GM21526 (cell line): Measurements from ENCODE around the gene TSHR.
A peak's percentile ranks its signal among the peaks of the same experiment; 100 is the strongest.
"Not testable (repeated sequence)": the region's sequence is repeated elsewhere in the genome, so short reads cannot be mapped to it uniquely, and the experiment has no call there.

ENCODE experiments used
- ATAC-seq: cut with Tn5 transposase; IDR thresholded peaks from one replicate; pipeline ENCODE4 v1.9.1; 2021; ENCODE audit warnings: moderate library complexity; ENCODE audit not compliant: unreplicated experiment, low FRiP score

Gene TSHR

DNA sequence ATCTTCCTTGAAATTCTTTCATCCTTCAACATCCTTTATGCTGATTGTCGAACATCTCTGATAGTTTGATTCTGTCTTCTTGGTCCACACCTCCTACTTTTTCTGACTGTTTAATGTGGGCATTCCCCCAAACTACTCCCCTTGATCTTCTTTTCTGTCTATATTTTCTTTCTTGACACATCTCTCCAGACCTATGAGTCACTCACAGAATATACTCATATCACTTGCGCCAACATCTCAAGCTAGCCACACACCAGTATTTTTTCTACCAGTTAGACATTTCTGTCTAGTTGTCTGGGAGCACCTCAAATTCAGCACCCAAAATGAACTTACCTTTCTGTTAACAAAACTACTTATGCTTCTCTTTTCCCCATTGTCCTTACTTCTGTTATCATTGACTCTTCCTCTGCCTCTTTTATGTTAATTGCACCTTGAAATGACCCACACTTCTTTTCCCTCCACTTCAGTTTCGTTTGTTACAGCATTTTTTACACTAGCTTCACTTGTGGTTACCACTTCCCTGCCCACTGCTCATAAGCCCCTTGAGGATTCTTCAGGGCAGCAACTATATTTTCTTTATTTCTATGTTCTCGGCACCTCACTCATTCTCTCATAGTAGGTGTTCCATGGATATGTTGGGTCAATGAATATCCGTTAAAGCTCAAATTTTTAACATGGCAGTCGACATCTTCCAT is 33.5 kb downstream of the TSHR start:
- ATAC-seq: no peak

DNA sequence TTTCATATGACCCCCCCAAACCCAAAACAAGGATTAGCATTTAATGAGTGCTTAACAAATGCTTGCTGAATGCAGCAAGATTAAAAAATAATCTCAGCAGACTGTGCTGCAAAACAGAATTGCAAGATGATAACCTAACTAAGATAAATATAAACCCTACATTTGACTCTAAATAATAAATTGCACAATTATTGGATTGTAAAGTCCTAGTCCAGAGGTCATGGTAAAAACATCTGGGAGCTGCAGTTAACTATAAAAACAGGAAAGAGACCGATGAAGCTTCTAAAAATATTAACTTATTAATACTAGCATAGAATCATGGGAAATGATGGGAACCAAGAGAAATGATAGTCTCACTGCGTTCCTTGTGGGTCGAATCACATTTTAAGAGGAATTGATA is 37.2 kb downstream of the TSHR start:
- ATAC-seq: no peak

DNA sequence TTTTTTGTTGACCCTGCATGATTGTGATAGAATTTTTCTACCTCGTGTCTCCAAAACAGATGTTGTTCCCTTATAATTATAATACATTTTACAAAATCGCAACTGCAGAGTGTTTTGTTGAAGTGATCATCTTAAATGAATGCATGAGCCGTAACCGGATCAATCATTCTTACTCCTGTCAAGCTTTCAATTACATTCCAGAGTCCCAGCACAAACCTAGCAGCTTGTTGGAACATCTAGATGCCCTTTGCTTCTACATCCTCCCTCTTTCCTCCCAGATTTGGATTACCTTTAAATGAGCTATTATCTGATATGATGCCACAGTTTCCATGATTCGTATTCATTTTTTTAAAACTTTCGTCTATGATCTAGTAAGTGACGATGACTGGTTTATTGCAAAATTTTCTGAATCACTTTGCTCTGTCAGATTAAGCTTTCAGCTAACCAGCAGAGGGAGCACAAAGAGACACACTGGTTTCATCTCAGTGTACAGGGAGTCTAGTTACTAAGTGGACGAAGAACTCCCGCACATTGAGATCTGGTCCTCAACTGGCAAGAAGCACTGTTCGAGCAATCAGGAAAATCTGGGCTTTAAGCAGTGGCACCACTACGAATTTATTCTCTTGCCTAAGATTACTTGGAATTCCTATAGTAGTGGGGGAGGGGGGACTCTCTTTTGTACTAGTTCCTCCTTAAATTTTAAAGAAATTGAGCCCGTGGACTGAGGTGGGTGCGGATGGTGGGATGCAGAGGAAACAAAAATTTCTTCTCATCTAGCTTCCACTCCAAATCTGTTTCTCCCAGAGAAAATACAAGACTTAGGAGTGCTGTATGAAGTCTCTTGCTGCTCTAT is 40.9 kb downstream of the TSHR start:
- ATAC-seq: peak; percentile 65

DNA sequence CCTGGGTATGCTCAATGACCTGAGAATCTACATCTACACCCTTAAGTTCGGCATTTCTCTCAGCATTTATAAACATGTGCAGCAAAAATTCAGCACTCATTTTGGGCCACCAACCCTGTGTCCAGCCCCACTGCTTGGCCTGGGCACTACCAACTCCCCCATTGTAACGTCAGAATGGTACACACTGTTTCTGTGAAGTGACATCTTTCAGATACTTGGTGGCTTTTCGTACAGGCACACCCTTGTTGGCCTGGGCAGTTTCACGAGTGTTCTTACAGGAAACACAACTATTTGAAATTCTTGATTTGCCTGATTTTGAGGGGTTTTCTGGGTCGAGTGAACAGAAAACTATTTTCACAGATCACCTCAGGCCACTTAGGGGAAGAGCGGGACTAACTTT is 46.0 kb downstream of the TSHR start:
- ATAC-seq: no peak

DNA sequence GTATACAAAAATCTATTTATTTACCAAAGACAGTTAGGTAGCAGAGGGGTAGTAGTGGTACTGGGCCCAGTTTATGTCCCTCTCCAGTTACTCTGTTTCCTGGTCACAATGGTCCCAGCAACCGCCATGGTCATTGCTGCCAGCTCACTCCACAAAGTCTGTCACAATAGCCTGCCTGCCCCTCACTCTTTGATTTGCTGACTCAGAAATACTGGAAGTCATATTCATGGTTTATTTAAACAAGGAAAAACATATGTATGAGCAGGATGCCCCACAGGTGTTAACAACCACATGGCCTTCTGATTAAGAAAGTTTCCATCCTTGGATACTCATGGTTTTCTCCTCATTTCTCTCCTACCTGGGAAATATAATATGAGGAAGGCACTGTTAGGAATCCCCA is 49.2 kb downstream of the TSHR start:
- no peak for ATAC-seq

DNA sequence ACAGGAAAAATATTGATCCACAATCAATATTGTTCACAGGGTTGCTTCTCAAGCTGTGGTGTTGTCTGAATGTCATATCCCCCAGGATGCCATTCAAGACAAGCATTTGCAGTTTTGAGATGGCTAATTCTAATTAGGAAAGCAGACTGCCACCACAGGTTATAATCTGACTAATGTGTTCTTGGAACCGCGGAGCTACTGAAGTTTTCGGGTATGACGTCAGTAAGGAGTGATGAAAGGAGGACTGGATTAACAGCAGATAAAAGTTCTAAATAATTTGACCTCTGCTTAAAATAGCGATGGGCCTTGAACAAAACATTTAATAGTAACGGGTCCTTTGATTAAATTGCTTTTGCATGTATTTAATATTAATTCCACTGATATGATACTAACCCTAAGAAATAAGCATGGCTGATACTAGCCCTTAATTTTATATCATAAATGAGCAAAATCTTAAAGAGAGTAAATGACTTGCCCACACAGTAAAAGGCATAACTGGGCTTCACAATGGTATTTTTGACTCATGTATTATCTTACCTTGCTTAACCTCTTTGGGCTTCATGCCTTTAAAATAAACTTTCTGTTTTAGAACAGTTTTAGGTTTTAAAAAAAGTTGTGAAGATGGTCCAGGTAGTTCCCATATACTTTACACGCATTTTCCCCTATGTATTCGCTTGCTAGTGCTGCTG is 50.3 kb downstream of the TSHR start:
- no peak for ATAC-seq

DNA sequence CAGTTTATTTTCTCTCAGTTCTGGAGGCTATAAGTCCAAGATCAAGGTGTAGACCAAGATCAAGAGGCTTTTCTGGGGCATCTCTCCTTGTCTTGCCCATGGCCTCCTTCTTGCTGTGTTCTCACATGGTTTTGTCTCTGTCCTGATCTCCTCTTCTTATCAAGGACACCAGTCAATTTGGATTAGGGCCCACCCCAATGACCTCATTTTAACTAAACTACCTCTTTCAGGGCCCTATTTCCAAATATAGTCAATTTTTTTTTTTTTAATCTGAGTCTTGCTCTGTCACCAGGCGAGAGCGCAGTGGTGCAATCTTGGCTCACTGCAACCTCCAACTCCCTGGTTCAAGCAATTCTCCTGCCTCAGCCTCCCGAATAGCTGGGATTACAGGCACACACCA is 50.8 kb downstream of the TSHR start:
- ATAC-seq: no peak

DNA sequence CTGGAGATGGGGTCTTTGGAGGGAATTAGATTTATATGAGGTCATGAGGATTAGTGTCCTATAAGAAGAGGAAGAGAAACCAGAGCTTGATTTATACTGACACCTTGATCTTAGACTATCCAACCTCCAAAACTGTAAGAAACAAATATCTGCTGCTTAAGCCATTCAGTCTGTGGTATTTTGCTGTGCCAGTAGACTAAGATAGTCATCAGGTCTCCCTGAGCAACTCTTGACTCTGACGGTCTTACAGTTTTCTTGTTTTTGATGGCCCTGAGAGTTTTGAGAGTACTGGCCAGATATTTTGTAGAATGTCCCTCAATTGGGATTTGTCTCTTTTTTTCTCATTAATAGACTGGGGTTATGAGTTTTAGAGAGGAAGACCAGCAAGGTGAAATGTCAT is 51.7 kb downstream of the TSHR start:
- no peak for ATAC-seq

DNA sequence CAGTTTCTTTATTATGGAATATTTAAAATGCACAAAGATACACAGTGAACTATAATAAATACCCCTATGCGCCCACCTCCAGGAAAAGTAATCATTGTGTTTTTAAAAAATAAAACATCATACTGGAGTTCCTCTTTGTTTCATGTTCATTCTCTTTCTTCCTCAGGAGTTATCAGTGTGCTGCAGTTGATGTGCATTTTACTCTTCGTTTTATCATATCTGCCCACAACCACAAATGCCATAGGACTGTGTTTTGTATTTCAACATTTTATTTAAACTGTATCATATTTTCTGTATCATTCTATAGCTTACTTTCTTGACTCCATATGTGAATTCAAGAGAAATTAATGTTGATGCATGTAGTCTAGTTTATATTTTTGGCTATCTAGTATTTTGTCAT is 53.9 kb downstream of the TSHR start:
- no peak for ATAC-seq

DNA sequence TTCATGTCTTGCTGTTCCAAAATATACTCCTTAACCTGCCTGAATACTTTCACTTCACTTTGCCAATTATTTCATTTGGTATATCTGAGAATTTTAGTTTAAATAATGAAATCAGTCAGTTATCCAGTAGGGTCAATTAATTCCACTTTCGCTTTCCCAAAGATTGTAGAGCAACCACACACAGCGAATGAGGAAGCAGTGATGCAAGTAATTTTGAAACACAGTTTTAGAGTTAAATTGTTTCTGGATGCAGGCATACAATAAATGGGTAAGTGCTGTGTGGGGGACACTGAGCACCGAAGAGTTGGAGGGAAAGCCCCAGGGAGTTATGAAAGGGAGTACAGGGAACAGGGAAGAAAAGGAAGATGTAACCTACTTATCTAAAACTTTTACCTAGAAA is 62.8 kb downstream of the TSHR start:
- no peak for ATAC-seq

DNA sequence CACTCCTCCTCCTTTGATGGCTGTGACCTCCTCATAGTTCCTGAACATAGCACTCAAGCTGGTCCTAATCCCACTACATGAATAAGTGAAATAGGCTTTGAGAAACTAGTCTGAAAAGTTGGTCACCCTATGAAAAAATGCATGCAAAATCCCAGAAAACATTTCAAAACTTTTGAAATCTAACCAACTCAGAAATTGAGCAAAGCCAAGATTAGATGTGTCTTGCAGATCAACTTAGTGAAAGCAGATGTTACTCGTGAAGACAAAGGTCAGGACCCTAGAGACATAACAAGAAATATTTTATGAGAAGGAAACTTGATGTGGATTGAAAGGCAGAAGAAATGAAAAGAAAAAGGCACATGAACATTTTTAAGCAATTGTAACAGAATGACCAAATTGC is 63.3 kb downstream of the TSHR start:
- ATAC-seq: no peak

DNA sequence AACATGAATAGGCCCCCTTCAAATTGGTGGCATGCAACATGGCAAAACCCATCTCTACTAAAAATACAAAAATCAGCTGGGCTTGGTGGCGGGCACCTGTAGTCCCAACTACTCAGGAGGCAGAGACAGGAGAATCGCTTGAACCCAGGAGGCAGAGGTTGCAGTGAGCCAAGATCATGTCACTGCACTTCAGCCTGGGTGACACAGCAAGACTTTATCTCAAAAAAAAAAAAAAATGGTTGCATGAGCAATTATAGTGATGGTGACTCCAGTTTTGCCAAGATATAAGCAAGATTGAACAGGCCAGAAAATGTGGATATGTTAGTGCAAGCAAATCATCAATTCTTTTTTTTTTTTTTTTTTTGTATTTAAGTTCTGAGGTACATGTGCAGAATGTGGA is 63.7 kb downstream of the TSHR start:
- not testable (repeated sequence) for ATAC-seq

DNA sequence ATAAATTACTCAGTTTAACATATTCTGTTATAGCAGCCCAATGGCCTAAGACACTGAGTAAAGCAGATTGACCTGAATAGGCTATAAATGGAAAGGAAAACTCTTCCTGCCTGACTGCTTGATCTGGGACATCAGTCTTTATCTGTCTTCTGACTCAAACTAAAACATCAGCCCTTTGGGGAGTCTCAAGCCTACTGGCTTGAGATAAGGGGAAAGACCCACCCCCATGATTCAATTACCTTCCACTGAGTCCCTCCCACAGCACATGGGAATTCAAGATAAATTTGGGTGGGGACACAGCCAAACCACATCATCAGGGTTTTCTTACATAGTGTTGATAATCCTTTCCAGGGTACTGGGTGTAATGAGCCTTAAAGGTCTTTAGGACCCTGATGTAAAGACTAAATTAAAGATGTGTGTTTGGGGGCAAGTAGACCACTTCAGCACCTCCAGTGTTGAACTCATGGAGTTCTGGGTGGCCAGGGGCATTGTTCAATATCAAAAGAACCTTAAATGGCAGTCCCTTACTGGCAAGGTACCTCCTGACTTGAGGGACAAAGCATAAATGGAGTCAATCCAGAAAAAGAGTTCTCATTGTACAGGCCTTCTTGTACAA is 67.8 kb downstream of the TSHR start:
- ATAC-seq: no peak

DNA sequence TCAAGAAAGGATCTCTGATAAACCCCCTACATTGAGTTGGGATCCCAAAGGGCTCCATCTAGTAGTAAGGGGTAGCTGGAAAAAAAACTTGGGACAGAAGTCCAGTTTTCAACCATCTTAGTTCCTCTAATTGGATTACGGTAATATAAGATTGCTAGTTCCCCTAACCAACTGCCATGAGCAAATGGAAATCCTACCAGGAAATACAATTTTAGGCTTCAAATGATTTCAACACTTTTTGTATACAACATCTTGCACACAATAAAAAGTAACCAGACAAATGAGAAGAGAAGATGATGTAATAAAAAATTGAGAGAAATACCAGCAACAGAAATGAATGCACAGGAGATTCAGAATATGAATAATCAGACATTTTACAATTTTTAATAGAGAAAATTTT is 73.0 kb downstream of the TSHR start:
- no peak for ATAC-seq

DNA sequence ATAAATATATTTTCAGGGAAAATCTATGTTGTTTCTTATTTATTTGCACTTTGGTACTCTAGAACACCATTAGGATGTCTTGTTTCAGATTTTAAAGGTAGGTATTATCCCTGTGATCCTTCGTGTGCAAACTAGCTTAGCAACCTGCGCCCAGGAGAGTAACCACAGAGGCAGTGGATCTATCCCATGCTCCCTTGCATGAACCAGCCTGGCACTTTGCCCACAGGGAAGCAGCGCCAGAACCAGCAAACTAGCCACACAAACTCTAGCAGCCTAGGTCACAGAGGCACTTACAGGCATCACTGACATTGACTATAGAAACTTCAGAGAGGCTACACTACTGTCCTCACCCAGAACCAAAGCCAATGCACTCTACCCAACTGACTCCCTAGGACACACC is 76.1 kb downstream of the TSHR start:
- ATAC-seq: no peak

DNA sequence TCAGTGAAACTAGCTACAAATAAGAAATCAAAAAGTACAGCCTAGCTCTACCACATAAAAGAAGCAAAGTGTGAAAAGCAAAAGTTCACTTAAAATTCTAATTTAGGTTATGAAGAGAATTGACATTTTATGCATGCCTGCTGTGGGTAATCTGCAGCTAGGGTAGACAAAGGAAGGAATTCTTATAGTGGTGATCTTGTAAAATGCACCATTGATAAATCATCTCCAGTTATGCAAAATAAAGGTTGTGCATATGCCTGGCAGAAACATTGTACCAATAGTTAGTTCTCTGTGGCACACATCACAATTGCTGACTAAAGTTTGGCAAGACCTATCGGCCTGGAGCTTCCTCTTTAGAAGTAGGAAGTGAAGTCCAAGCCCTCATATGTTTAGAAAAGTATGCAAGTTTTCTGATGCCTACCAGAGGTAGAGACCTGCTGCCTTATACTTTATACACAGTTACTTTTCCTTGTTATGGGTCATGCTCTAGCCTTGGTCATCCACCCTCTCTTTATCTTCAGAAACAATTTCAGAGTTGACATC is 78.3 kb downstream of the TSHR start:
- ATAC-seq: no peak

DNA sequence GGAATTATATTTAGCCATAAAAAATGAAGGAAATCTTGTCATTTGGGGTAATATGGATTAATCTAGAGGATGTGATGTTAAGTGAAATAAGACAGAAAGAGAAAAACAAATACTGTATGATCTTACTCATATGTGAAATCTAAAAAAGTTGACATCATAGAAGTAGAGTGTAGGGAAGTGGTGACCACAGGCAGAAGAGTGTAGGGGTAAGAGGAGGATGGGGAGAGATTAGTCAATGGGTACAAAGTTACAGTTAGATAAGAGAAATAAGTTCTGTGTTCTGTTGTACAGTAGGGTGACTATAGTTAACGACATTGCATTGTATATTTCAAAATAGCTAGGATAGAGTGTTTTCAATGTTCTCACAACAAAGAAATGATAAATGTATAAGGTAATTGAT is 87.0 kb downstream of the TSHR start:
- no peak for ATAC-seq

DNA sequence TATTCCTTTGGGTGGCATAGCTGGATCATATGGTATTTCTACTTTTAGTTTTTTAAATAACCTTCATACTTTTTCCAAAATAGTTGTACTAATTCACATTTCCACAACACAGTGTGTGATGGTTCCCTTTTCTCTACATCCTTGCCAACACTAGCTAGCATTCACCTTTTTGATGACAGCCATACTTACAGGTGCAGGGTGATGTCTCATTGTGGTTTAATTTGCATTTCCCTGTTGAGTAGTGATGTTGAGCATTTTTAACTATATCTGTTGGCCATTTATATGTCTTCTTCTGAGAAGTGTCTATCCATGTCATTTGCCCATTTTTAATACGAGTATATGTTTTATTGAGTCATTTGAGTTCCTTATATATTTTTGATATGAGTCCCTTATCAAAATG is 96.1 kb downstream of the TSHR start:
- ATAC-seq: no peak

DNA sequence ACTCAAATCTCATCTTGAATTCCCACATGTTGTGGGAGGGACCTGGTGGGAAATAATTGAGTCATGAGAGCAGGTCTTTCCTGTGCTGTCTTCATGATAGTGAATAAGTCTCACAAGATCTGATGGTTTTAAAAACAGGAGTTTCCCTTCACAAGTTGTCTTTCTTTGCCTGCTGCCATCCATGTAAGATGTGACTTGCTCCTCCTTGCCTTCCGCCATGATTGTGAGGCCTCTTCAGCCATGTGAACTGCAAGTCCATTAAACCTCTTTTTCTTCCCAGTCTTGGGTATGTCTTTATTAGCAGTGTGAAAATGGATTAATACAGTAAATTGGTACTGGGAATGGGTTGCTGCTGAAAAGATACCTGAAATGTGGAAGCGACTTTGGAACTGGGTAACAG is 98.6 kb downstream of the TSHR start:
- not testable (repeated sequence) for ATAC-seq

DNA sequence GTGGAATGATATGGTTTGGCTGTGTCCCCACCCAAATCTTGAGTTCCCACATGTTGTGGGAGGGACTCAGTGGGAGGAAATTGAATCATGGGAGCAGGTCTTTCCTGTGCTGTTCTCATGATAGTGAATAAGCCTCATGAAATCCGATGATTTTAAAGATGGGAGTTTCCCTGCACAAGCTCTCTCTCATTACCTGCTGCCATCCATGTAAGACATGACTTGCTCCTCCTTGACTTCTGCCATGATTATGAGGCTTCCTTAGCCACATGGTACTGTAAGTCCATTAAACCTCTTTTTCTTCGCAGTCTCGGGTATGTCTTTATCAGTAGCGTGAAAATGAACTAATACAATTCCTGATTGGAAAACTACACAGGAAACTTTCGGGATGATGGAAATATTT is 100.5 kb downstream of the TSHR start:
- no peak for ATAC-seq

DNA sequence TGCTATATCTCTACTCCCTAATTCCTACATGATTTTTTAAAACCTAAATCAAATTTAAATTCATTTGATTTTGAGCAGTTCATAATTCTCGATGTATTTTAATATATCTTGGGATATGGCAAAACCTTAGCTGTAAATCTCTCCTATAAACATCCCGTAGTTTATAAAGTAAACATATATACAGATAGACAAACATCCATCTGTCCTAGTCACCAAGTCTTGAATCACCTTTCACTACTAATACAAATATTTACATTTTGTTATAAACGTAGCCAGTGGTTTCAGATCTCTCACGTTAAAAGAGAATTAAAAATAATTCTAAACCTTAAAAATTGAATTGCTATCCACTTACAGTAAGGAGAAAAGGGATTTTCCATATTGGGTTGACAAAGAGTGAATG is 107.0 kb downstream of the TSHR start:
- no peak for ATAC-seq
